HepG2 (cell line): ENCODE results near the gene TPRN. TPM values are rescaled to one million over a fixed set of nuclear protein-coding genes. Genes with fewer than 3 reads are reported as not detected.

Experiments used
- BHLHE40 ChIP-seq: IDR thresholded peaks from 2 replicates; pipeline ENCODE4 v1.6.1; 2011; ENCODE audit warnings: low read length, improper control_type of control experiment
- FOXA1 ChIP-seq, 2 experiments: fragments of 450-650 bp in 1 of 2; sonication (generic) in 1 of 2; formaldehyde crosslinking in 1 of 2; IDR thresholded peaks; 2 replicates each; pipeline versions ENCODE4 v1.4.0 to v1.6.1; 2016 to 2020; ENCODE audit warnings: missing genetic modification reagents in 1 of 2
- GTF3A ChIP-seq: sonication (generic); formaldehyde crosslinking; conservative IDR thresholded peaks from 2 replicates; pipeline ENCODE4 v1.4.0; 2020; ENCODE audit warnings: mild to moderate bottlenecking, missing genetic modification reagents
- HHEX ChIP-seq: IDR thresholded peaks from 2 replicates; pipeline ENCODE4 v1.6.1; 2016; ENCODE audit warnings: control low read depth
- HNRNPK ChIP-seq: fragments of 200-400 bp; formaldehyde crosslinking; IDR thresholded peaks from 2 replicates; pipeline ENCODE4 v1.6.1; 2018; ENCODE audit warnings: low read length, low read depth, moderate library complexity, mild to moderate bottlenecking; ENCODE audit not compliant: poor library complexity, severe bottlenecking
- MAF1 ChIP-seq: sonication (generic); formaldehyde crosslinking; IDR thresholded peaks from 2 replicates; pipeline ENCODE4 v1.5.0; 2020; ENCODE audit warnings: missing genetic modification reagents, borderline replicate concordance
- MATR3 ChIP-seq: sonication (generic); formaldehyde crosslinking; IDR thresholded peaks from 2 replicates; pipeline ENCODE4 v1.4.0; 2020; ENCODE audit warnings: missing genetic modification reagents
- ZNF350 ChIP-seq: sonication (generic); formaldehyde crosslinking; IDR thresholded peaks from 2 replicates; pipeline ENCODE4 v1.4.0; 2020; ENCODE audit warnings: mild to moderate bottlenecking, low read depth, missing genetic modification reagents, borderline replicate concordance
- ZNF501 ChIP-seq: sonication (generic); formaldehyde crosslinking; IDR thresholded peaks from 2 replicates; pipeline ENCODE4 v1.5.1; 2020; ENCODE audit warnings: mild to moderate bottlenecking, moderate library complexity, missing genetic modification reagents
- polyA plus RNA-seq, 8 experiments: library from polyadenylated mRNA; depleted of rRNA in 3 of 8; stranded (reverse) in 7 of 8; unstranded in 1 of 8; fragments of >200 nt; fragmentation: Illumina TruSeq in 4 of 8; extraction: Trizol in 4 of 8; gene quantifications; 2 replicates each; pipeline versions ENCODE4 v1.2.1 to v1.2.3, GENCODE V29; 2011 to 2016; ENCODE audit warnings: low read depth in 4 of 8, missing spikeins in 1 of 8, mixed read lengths in 1 of 8; ENCODE audit not compliant: insufficient read depth in 1 of 8
- total RNA-seq, 5 experiments: library from RNA; depleted of rRNA; stranded (reverse); fragments of >200 nt; fragmentation: Illumina TruSeq; extraction: Trizol; gene quantifications; 2 replicates each; pipeline ENCODE4 v1.2.3, GENCODE V29; 2016; ENCODE audit warnings: low read depth in 1 of 5
- TF ChIP-seq, protein P1 (sequence below): sonication (generic); formaldehyde crosslinking; IDR thresholded peaks from 2 replicates; pipeline ENCODE4 v1.4.0; 2020; ENCODE audit warnings: missing genetic modification reagents, borderline replicate concordance
- TF ChIP-seq, protein P2 (sequence below): sonication (generic); formaldehyde crosslinking; conservative IDR thresholded peaks from 2 replicates; pipeline ENCODE4 v1.4.0; 2020; ENCODE audit warnings: missing genetic modification reagents
- TF ChIP-seq, protein P3 (sequence below): sonication (generic); formaldehyde crosslinking; IDR thresholded peaks from 2 replicates; pipeline ENCODE4 v1.4.0; 2020; ENCODE audit warnings: missing genetic modification reagents, mild to moderate bottlenecking, borderline replicate concordance
- TF ChIP-seq, protein P4 (sequence below): sonication (generic); formaldehyde crosslinking; IDR thresholded peaks from 2 replicates; pipeline ENCODE4 v1.5.0; 2020; ENCODE audit warnings: mild to moderate bottlenecking, missing genetic modification reagents, borderline replicate concordance
- TF ChIP-seq, protein P5 (sequence below): sonication (generic); formaldehyde crosslinking; IDR thresholded peaks from 2 replicates; pipeline ENCODE4 v1.4.0; 2020; ENCODE audit warnings: mild to moderate bottlenecking, missing genetic modification reagents

The TPRN gene
- total and polyA plus RNA-seq, 2 of the 13 experiments (the other 11 are each of a cell fraction or from before 2014, with no cell fraction given), result 10.1 to 19.2 TPM

DNA sequence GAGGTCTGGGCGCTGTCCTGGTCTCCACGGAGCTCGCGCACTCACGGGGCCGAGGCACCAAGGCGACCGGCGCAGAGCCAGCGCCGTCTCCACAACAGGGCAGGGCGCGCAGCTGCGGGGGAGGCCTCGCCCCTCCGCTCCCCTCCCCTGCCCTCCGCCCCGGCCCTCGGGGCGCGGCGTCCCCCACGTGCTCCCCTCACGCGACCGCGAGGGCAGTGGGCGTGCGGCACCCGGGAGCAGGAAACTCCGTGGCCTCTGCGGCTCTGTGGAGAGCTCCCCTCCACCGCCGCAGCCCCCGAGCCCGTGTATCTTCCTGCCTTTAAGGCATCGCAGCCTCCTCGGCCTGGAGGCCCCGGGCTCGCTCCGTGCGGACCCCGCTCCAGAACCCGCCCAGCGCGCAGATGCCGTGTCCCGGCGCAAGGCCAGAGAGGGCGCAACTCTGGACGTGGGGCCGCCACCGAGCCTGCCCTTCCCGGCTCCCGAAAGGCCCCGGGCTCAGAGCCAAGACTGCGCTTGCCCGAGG, 39.8 kb upstream of the TPRN start (continued):
- TF ChIP-seq FOXA1 (IDR thresholded peaks at IDR 0.05) (no peak), FOXA1 (CRISPR knock-in tag; IDR thresholded peaks at IDR 0.05) (no peak), ZNF501 (CRISPR knock-in tag) (no peak), HHEX (CRISPR knock-in tag) (no peak), GTF3A (CRISPR knock-in tag) (no peak; the same call in 1 of the 2 replicates), HNRNPK (peak; percentile 41), ZNF350 (CRISPR knock-in tag) (no peak; the same call in 1 of the 2 replicates), MATR3 (CRISPR knock-in tag) (no peak), MAF1 (0 out of 2 replicates have a peak, but pooled peaks have one; percentile 50), BHLHE40 (peak; percentile 75)
- TF ChIP-seq, protein P1, sequence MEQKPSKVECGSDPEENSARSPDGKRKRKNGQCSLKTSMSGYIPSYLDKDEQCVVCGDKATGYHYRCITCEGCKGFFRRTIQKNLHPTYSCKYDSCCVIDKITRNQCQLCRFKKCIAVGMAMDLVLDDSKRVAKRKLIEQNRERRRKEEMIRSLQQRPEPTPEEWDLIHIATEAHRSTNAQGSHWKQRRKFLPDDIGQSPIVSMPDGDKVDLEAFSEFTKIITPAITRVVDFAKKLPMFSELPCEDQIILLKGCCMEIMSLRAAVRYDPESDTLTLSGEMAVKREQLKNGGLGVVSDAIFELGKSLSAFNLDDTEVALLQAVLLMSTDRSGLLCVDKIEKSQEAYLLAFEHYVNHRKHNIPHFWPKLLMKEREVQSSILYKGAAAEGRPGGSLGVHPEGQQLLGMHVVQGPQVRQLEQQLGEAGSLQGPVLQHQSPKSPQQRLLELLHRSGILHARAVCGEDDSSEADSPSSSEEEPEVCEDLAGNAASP (CRISPR knock-in tag), result peak; percentile 59; the same call in 1 of the 2 replicates
- TF ChIP-seq, protein P2, sequence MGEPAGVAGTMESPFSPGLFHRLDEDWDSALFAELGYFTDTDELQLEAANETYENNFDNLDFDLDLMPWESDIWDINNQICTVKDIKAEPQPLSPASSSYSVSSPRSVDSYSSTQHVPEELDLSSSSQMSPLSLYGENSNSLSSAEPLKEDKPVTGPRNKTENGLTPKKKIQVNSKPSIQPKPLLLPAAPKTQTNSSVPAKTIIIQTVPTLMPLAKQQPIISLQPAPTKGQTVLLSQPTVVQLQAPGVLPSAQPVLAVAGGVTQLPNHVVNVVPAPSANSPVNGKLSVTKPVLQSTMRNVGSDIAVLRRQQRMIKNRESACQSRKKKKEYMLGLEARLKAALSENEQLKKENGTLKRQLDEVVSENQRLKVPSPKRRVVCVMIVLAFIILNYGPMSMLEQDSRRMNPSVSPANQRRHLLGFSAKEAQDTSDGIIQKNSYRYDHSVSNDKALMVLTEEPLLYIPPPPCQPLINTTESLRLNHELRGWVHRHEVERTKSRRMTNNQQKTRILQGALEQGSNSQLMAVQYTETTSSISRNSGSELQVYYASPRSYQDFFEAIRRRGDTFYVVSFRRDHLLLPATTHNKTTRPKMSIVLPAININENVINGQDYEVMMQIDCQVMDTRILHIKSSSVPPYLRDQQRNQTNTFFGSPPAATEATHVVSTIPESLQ (CRISPR knock-in tag), result 0 out of 2 replicates have a peak, but pooled peaks have one; percentile 39
- TF ChIP-seq, protein P3, sequence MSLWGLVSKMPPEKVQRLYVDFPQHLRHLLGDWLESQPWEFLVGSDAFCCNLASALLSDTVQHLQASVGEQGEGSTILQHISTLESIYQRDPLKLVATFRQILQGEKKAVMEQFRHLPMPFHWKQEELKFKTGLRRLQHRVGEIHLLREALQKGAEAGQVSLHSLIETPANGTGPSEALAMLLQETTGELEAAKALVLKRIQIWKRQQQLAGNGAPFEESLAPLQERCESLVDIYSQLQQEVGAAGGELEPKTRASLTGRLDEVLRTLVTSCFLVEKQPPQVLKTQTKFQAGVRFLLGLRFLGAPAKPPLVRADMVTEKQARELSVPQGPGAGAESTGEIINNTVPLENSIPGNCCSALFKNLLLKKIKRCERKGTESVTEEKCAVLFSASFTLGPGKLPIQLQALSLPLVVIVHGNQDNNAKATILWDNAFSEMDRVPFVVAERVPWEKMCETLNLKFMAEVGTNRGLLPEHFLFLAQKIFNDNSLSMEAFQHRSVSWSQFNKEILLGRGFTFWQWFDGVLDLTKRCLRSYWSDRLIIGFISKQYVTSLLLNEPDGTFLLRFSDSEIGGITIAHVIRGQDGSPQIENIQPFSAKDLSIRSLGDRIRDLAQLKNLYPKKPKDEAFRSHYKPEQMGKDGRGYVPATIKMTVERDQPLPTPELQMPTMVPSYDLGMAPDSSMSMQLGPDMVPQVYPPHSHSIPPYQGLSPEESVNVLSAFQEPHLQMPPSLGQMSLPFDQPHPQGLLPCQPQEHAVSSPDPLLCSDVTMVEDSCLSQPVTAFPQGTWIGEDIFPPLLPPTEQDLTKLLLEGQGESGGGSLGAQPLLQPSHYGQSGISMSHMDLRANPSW (CRISPR knock-in tag), result no peak; the same call in 1 of the 2 replicates
- TF ChIP-seq, protein P4, sequence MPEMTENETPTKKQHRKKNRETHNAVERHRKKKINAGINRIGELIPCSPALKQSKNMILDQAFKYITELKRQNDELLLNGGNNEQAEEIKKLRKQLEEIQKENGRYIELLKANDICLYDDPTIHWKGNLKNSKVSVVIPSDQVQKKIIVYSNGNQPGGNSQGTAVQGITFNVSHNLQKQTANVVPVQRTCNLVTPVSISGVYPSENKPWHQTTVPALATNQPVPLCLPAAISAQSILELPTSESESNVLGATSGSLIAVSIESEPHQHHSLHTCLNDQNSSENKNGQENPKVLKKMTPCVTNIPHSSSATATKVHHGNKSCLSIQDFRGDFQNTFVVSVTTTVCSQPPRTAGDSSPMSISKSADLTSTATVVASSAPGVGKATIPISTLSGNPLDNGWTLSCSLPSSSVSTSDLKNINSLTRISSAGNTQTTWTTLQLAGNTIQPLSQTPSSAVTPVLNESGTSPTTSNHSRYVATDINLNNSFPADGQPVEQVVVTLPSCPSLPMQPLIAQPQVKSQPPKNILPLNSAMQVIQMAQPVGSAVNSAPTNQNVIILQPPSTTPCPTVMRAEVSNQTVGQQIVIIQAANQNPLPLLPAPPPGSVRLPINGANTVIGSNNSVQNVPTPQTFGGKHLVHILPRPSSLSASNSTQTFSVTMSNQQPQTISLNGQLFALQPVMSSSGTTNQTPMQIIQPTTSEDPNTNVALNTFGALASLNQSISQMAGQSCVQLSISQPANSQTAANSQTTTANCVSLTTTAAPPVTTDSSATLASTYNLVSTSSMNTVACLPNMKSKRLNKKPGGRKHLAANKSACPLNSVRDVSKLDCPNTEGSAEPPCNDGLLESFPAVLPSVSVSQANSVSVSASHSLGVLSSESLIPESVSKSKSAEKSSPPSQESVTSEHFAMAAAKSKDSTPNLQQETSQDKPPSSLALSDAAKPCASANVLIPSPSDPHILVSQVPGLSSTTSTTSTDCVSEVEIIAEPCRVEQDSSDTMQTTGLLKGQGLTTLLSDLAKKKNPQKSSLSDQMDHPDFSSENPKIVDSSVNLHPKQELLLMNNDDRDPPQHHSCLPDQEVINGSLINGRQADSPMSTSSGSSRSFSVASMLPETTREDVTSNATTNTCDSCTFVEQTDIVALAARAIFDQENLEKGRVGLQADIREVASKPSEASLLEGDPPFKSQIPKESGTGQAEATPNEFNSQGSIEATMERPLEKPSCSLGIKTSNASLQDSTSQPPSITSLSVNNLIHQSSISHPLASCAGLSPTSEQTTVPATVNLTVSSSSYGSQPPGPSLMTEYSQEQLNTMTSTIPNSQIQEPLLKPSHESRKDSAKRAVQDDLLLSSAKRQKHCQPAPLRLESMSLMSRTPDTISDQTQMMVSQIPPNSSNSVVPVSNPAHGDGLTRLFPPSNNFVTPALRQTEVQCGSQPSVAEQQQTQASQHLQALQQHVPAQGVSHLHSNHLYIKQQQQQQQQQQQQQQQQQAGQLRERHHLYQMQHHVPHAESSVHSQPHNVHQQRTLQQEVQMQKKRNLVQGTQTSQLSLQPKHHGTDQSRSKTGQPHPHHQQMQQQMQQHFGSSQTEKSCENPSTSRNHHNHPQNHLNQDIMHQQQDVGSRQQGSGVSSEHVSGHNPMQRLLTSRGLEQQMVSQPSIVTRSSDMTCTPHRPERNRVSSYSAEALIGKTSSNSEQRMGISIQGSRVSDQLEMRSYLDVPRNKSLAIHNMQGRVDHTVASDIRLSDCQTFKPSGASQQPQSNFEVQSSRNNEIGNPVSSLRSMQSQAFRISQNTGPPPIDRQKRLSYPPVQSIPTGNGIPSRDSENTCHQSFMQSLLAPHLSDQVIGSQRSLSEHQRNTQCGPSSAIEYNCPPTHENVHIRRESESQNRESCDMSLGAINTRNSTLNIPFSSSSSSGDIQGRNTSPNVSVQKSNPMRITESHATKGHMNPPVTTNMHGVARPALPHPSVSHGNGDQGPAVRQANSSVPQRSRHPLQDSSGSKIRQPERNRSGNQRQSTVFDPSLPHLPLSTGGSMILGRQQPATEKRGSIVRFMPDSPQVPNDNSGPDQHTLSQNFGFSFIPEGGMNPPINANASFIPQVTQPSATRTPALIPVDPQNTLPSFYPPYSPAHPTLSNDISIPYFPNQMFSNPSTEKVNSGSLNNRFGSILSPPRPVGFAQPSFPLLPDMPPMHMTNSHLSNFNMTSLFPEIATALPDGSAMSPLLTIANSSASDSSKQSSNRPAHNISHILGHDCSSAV (CRISPR knock-in tag), result no peak
- TF ChIP-seq, protein P5, sequence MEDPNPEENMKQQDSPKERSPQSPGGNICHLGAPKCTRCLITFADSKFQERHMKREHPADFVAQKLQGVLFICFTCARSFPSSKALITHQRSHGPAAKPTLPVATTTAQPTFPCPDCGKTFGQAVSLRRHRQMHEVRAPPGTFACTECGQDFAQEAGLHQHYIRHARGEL (CRISPR knock-in tag), result no peak
